ENCODE results near the gene TGFBR1. TPM values are rescaled to one million over a fixed set of nuclear protein-coding genes. Genes with fewer than 3 reads are reported as not detected.

TGFBR1 gene
- total RNA-seq, 6 donors from 2014 or later, result 13.6 to 63.1 (median 37.9) TPM

DNA sequence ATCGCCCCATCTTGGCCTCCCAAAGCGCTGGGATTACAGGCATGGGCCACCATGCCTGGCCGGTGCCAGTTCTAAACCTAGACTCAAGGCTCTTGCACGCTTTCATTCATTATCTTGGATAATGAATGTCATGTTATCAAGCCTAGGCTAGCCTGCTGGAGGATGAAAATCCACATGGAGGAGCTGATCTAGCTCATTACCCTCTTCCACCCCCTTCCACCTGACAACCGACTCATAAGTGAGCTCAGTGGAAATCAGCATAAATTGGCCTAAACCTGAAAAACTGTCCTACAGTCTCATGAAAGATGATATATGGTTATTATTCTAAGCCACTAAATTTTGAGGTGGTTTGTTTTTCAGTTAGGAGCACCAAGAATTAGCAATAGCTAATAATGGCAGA lies 3.6 kb upstream of the TGFBR1 start:
- Histone ChIP-seq H3K36me3 (no peaks in the 10 kb centered on the region), H3K4me3 (no peak overlapping the region), H3K27ac (no peak overlapping the region), H3K4me1 (peaks cover 11 to 17% (median 13%) of the 10 kb centered on the region in 4 donors), H3K9me3 (no peaks in the 10 kb centered on the region), H3K27me3 (no peaks in the 10 kb centered on the region)
- no peak for ATAC-seq (ENCODE audit: low FRiP score in 2 of 2)
- TF ChIP-seq POLR2A (IDR thresholded peaks at IDR 0.05) (no peak), POLR2AphosphoS5 (IDR thresholded peaks at IDR 0.05) (no peak), CTCF (IDR thresholded peaks at IDR 0.05) (no peak), EP300 (IDR thresholded peaks at IDR 0.05) (no peak)
- no peak for DNase-seq
- WGBS, 2 donors, result 91 to 99% methylated on average over 5 of the region's 5 CpGs

- no peak for TF ChIP-seq POLR2AphosphoS5 (IDR thresholded peaks at IDR 0.05)
- no peak for TF ChIP-seq CTCF (IDR thresholded peaks at IDR 0.05)
- no peak for TF ChIP-seq POLR2A (IDR thresholded peaks at IDR 0.05)
- TF ChIP-seq EP300 (IDR thresholded peaks at IDR 0.05), result no peak
- DNase-seq (no peak), ATAC-seq (ENCODE audit: low FRiP score in 2 of 2) (no peak)
- Histone ChIP-seq H3K4me3 (no peak overlapping the region), H3K27me3 (no peaks in the 10 kb centered on the region), H3K36me3 (no peaks in the 10 kb centered on the region), H3K4me1 (peaks cover 17 to 22% (median 19%) of the 10 kb centered on the region in 4 donors), H3K9me3 (no peaks in the 10 kb centered on the region), H3K27ac (peak overlapping the region in 2 of 4 donors; percentile 21 to 28)
- 96 to 98% methylated on average over 2 of the region's 2 CpGs for WGBS, 2 donors
These were observed 3.1 kb upstream of the TGFBR1 start for GRCh38 chr9:99101812-99102211.

DNA sequence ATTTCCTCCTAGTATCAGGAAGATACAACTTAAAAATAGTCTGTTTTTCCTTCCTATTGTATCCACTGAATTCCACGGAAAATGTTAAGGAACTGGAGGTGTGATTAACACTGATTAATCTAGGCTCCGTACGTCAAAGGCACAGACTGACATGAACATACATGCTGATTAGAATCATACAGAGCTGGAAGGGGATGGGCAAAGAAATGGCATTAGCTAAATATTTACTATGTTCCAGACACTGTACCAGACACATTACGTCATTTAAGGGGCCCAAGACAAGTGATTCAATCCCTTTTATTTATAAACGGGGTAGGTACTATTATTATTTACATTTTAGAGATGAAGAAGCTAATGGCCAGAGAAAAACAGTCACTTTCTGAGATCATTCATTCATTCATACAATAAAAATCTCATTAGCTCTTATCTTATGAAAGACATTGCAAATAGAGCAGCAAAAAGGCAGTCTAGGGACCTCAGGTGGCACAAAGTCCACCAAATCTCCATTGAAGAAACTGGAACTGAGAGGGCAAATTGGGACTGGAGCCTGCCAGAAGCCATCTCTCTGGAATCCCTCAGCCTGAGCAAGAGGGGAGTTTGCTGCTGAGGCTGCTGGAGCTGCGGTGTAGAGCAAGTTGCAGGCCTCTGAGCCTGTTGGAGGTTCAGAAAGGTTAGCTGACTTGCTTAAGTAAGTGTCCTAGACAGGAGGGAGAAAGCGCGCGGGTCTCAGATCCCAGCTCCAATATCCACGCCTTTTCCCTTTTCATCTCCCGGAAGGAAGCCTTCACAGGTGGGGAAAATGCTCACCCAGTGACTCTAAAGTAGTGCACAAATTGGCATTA lies 1.6 kb upstream of the TGFBR1 start:
- ATAC-seq (ENCODE audit: low FRiP score in 2 of 2), result no peak
- no peak for TF ChIP-seq POLR2AphosphoS5 (IDR thresholded peaks at IDR 0.05)
- peak in 2 of 4 donors; percentile 76 to 85 for TF ChIP-seq EP300 (IDR thresholded peaks at IDR 0.05)
- peak overlapping the region; percentile 71 to 97 (median 91) for H3K27ac ChIP-seq
- H3K4me1 ChIP-seq, result peaks cover 29 to 37% (median 32%) of the 10 kb centered on the region in 4 donors
- no peaks in the 10 kb centered on the region for H3K27me3 ChIP-seq
- H3K4me3 ChIP-seq, result peak overlapping the region in 1 of 4 donors; percentile 72
- H3K9me3 ChIP-seq, result no peaks in the 10 kb centered on the region
- WGBS, 2 donors, result 62 to 68% methylated on average over 11 of the region's 11 CpGs
- DNase-seq, result no peak
- H3K36me3 ChIP-seq, result no peaks in the 10 kb centered on the region

DNA sequence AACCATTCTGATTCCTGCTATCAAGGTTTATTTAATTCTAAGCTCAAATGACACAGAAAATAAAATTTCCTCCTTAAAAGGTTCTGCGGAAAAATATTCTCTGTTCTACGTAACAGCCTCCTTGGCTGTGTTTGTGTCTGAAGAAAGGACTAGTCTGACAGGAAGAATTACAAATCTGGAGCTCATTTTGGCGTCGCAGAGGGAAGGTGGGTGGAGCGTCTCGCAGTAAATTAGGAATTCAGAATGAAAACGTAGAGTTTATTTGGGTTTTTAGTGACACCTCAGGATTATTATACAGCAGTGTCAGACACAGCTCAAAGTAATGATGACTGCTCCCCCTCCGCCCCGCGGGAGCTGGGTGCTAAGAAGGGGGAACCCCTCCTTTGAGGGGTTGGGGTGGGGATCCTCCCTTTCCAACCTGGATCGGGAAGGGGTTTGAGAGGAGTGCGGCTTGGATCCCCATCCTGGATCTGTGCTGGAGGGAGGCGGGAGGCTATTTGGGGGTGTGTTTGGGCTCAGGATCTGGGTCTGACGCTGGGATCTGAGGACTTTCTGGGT lies 933 bp upstream of the TGFBR1 start:
- Histone ChIP-seq H3K27me3 (no peaks in the 10 kb centered on the region), H3K9me3 (no peaks in the 10 kb centered on the region), H3K36me3 (no peaks in the 10 kb centered on the region), H3K4me1 (peaks cover 30 to 43% (median 38%) of the 10 kb centered on the region in 4 donors), H3K27ac (peak overlapping the region; percentile 71 to 97 (median 91)), H3K4me3 (peak overlapping the region in 3 of 4 donors; percentile 72 to 87 (median 86))
- no peak for TF ChIP-seq EP300 (IDR thresholded peaks at IDR 0.05)
- no peak for TF ChIP-seq CTCF (IDR thresholded peaks at IDR 0.05)
- TF ChIP-seq POLR2AphosphoS5 (IDR thresholded peaks at IDR 0.05), result no peak
- no peak for TF ChIP-seq POLR2A (IDR thresholded peaks at IDR 0.05)
- ATAC-seq (ENCODE audit: low FRiP score in 2 of 2) (peak; percentile 36 to 54), DNase-seq (no peak)
- WGBS, 2 donors, result 8 to 10% methylated on average over 10 to 14 of the region's 14 CpGs
